ENCODE data around the gene SPATS2L.

Gene SPATS2L

DNA sequence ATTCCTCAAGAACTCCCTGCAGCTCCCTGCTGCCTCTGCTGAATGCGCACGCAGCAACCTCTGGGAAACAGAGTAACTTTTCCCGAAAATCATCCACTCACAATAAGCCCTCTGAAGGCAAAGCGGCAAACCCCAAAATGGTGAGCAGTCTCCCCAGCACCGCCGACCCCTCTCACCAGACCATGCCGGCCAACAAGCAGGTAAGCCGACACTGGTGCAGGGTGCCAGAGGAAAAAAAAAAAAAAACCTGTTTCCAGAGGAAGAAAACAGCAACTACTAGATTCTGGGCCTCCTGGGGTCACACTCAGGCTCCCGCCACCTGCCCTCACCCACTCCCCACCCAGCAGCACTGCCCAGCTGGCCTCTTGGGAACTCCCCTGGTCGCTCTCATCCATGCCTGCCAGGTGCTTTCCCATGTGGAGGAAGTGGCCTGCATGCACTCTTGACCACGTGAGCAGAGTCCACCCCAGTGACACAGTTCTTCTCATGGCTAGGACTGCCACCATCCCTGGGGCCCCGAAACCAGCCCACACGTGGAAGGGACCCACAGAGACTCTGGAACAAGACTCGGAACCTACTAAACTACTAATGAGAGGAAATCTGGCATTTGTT, 166.5 kb downstream of the SPATS2L start:
- DNase-seq: no peak

DNA sequence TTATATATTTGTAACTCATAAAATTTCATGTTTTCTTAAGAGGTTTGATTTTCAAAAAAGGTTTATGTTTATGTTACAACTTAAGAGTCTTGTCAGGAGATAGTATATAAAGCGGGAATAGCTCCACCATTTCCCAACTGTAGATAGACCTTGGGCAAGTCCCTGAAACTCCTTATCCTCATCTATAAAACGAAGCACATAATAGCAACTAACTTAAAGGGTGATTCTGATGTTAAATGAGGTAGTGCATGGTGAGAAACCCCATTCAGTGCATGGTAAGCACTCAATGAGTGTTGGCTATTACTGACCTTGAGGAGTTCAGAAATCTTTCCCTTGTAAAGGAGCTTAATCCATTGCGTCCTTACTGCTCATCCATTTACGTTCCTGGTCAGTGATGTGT, 169.3 kb downstream of the SPATS2L start:
- no peak for DNase-seq

DNA sequence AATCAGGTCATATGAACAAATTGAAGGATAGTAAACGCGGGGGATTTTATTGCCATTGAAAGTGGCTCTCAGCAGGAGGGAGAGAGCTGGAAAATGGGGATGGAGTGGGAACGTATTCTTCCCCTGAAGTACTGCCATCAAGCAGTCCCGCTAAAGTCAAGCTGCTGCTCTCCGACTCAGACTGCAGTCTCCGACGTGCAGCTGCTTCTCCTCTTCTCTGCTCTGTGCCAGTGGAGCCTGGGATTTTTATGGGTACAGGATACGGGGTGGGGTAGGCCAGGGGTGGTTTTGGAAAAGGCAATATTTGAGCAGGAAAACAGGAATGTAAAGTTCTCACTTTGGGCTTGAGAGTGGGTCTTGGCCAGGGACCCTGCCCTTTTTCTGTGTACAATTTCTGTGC, 170.3 kb downstream of the SPATS2L start:
- DNase-seq: peak; percentile 2 to 72 (median 37)

DNA sequence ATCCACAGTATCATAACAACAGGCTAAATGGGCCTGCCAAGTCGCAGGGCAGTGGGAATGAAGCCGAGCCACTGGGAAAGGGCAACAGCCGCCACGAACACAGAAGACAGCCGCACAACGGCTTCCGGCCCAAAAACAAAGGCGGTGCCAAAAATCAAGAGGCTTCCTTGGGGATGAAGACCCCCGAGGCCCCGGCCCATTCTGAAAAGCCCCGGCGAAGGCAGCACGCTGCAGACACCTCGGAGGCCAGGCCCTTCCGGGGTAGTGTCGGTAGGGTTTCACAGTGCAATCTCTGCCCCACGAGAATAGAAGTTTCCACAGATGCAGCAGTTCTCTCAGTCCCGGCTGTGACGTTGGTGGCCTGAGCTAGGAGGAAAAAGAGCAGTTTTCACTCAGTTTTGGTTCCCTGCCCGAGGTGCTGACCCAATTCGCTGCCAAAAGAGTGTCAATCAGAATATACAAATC, 171.2 kb downstream of the SPATS2L start:
- DNase-seq: no peak

DNA sequence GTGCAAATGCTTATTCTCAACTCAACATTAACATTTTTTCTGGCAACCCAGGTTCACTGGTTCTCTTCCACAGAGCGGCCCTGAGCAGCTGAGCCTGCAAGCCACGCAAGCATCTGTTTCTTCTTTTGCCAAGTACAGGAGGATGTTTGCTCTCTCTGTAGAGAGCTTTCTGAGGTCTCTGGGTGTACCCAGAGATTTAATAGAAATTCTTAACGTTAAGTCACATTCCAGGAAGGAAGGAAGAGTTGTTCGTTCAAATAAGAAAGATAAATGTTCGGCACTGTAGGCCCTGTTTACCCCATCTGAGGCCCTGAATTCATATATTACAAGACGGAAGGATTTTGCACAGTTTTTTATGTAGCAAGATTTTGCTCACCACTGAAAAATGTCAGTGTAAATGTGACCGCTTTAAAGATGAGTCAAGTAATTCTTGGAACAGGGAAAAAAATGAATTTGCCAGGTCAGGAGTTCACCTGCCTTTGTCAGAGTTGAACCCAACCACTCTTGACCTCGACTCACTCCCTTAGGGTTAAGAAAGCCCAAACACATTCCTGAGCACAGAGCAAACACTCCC, 173.3 kb downstream of the SPATS2L start:
- DNase-seq: no peak

DNA sequence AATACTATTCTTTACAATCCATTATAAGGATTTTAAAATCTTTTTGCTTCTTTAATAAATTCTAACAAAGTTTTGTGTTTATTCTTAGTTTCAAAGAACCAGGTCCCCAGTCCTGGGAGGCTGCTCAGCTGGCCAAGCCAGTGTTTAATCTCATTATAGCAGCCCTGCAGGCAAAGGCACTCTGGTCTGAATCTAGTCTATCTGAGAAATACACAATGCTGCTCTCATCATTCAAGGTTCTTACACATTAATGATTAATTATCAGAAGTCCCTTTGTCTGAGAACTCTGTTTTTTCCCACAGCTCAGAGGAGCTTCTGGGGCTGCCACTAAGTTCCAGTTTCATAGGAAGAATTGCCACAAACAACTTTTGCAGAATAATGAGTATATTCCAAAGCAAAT, 175.7 kb downstream of the SPATS2L start:
- no peak for DNase-seq

DNA sequence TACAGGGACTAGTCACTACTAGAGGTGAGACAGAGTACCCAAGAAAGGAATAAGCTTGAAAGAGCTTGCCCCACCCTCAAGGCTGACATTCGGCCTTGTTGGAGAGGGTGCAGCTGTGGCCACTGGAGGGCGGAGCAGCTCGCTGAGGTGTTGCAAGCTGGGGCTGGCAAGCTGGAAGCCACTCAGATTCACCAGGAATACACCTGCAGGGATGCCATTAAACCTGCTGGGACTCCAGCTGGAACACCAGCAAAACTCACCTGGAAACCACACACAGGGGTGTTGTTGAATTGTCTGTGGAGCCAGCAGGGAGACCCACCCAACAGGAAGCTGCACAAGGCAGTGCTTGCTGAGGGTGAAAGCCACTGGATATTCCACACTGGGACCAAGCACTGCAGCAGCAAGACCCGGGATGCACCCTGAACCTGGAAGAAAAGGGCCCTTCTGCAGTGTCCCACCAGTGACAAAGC, 177.3 kb downstream of the SPATS2L start:
- peak; percentile 34 to 68 (median 51) for DNase-seq

DNA sequence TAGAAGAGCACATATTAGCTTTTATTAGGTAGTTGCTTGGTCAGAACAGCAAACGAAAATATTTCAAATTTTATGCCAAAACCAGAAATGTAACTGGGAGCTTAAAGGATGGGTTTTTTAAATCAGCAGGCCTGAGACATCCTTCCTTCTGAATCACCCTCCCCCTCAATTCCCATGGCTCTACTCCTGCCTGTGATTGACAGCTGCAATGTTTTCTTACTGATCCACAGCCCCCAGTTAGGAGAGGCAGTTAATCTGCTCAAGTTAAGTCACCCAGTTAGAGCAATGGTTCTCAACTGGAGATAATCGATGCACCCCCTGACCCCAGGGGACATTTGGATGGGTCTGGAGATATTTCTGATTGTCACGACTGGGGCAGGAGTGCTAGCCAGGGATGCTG, 178.4 kb downstream of the SPATS2L start:
- DNase-seq: no peak

DNA sequence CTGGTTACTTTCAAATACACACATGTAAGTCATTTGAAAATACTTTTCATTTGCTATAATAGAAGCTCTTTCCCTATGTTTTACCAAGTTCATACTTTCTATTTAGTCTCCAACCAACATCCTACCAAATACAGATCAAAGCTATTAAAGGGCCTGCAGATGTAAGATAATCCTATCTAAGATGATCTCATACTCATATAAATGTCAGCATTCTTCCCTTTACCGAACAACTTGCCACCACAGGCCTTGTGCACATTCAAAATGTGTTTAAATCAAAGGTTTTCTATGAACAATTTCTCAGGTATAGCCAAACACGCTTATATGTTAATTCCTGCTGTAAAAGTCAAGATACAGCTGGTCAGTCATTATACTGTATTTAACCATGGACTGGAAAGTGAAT, 180.0 kb downstream of the SPATS2L start:
- DNase-seq: no peak

DNA sequence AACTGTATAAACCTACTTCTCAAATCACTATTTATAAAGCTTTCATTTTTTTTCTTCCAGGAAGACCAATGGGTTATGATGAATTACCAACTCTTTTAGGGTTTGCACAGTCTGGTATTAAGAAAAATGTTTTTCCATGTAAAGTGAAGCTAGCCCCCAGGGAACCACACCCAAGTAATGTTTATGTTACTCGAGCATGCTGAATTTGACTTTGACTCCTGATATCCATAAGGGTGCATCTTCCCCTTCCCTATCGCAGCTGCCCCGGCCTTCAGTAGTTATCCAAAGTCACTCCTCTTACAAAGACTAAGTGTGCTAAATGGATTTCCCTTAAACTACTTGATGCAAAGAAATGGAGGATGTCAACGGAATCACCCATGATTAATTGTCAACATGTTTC, 181.7 kb downstream of the SPATS2L start:
- DNase-seq: no peak

DNA sequence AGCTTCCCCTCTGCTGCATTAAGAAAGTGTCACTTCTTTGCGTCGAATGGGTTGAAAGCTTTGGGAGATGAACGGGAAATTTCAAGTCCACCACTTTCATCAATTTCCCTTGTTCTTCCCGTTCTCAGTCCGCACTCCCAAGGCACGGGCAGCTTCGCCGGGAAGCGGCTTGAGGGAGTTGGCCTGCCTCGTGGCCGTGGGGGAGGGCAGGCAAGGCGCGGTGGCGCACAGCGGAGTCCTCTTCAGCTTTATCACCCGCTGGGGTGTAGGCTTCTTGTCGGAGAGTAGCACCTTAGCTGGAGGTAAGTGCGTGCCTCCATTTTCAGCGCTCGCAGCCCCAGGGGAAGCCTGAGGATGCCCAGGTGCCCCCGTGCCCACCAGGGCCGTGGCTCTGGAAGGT, 183.5 kb downstream of the SPATS2L start:
- no peak for DNase-seq

DNA sequence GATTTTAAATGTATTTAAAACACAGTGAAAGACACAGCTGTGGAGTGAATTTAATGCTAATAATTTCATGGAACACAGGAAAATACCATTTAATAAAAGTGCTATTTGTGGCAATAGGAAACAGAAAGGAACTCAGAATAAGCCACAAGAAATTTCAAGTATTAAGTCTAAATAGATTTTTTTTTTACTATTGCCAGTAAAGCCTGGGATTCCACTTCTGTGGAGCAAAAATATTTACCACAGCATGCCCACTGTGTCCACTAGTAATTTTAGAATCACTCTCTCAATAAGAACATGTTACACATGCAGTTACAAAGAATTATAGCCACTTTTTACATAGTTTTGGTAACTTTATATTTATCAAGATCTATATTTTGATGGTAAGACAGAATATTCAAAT, 186.2 kb downstream of the SPATS2L start:
- DNase-seq: no peak

DNA sequence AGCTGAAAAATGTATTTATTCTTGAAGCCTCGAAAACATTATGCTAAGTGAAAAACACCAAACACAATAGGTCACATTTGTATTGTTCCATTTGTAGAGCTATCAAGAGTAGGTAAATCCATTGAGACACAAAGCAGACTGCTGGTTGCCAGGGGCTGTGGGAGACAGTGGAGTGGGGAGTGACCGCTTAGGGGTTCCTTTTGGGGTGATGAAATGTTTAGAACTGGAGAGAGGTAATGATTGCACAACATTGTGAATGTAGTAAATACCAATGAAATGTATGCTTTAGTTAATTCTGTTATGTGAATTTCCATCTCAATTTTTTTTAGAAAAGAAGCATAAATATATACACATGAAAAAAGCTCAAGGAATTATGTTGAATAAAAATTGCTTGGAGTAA, 187.6 kb downstream of the SPATS2L start:
- DNase-seq: no peak

DNA sequence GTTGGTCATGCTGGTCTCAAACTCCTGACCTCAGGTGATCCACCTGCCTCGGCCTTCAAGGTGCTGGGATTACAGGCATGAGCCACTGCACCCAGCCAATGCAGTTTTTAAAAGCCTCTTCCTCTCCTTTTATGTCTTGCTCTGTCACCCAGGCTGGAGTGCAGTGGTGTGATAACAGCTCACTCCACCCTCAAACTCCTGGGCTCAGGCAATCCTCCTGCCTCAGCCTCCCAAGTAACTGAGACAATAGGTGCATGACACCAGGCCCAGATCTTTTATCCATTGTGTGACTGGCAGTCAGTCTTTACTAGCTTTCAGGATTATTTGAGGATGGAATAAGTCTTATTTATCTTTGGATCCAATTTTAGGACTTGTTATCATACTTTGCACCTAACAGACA, 190.2 kb downstream of the SPATS2L start:
- DNase-seq: no peak

DNA sequence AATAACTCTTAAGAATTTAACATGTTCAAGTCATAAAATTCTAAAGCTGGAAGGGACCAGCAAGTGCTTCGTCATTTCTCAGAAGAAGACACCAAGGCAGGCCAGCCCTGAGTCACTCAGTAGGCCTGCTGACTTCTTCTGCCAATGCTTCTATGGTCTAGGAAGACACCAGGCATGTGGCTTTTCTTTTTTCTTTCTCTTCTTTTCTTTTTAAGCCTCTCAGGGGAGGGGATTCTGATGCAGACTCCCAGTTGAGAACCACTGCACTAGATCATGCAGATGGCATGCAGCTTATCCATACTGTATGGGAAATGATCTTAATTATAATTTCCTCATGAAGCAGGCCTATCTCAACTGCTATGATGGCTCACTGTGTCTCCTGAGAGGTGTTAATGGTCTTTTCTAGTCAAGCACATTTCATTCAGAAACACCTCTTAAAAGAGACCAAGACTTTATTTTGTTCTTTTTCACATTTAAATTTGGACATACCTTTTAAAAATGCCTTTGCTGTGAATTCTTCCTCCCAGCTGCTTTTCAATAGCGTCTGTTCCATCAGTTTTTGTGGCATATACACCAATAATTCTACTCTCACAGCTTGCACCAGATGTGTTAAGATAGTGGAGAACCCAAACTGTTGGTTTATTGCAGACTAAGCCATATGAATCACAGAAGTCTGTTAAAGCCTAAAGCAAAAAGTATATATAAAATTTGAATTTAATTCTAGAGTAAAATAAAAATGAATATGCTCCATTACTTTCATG, 192.1 kb downstream of the SPATS2L start:
- DNase-seq: no peak

DNA sequence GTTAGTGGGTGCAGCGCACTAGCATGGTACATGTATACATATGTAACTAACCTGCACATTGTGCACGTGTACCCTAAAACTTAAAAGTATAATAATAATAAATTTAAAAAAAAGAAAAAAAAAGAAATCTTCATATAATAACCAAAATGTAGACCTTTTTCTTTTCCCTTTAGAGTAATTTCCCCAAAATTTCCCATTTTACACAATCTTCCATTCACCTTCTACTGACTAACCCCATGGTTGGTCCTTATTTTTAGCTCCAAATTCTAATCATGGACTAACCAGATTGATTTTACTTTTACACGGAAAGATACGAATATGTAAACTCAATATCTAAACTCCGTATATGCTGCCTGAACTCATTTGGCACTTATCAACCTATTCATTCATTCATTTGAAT, 195.7 kb downstream of the SPATS2L start:
- DNase-seq: no peak

DNA sequence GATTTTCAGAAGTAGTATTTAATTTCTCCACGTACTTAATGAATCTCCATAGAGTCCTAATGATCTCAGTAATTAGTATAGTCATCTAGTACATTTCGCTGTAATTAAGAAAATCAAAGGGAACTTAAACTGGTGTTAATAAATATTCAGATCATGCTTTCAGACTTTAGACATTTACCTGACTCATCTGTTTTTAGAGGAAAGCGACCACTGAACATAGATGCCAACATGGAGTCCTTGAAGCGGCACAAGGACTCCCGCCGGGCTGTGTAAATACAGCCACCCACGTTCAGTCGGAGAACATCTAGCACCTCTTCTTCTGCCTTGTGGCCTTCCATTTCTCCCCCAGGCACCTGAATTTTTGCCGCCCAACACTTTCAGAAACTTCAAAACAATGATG, 200.2 kb downstream of the SPATS2L start:
- DNase-seq: no peak

DNA sequence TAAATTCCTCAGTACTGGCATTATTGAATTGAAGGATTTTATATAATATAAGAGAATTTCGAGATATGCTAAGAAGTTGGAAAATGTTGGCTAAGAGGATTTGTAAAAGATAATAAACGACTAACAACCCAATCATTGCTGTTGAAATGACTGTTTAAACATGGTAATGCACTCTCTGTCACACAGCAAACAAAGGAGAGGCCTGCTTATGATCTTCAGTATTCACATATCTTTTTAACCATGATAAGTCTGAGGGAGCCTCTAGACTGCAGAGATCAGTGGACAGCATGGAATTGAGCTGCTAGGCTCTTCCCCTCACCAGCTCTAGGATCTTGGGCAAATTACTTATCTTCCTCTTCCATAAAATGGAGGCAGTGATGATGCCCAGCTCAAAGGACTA, 200.7 kb downstream of the SPATS2L start:
- DNase-seq: no peak

DNA sequence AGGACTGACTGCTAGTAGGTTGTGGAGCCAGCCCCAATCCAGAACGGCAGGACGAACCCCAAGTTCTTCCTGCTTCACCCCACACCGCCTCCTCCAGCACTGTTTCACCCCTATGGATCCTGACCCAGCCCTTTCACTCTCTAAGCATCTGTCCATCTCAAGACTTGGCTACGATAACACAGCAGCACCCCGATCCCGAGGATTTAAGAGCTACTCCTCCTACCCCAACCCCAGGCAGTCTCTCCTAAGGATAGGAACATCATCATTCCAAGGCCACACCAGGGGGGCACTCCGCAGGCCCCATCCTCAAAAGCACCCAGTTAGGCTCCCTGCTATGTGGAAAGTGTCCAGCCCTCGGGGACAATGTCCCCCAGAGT, 202.7 kb downstream of the SPATS2L start:
- no peak for DNase-seq

DNA sequence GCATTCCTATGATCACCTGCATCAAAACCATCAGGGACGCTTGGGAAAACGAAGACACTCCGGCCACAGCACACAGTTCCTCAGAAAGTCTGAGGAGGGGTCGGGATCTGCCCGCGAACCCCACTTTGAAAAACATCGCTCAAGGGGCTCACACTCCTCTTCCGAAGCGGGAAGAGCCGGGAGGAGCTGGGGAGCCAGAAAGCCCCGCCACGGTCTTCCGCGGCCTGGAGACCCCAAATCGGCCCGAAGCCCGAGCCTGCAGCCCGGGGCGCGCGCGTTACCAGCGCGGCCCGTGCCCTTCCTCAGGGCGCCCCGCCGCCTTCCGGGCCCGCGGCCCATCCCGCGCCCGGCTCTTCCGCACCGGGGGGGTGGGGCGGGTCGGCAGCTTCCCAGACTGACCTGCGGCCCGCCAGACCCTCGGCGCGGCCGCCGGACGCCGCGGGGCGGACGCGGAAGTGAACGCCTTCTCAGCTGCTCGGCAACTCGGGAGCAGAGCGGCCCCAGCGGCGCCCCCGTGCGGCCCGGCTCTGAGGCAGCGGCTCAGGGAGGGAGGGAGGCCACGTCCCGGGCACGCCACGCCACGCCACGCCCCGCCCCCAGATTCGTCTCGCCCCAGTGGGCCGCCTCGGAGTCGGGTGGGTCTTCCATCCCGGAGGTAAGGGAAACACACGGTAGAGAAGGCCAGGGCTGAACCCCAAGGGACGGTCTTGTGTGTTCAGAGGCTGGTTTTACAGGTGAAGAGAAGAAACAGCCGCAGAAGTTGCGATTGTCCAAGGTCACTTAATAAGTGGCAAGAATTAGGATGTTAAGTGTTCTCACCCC, 203.3 kb downstream of the SPATS2L start, which contains the start of gene KCTD18:
KCTD18 (minus strand) TSS at position 457 of the 822 bp plus-strand sequence. CDS start 3,052 bp downstream, outside the sequence.
- DNase-seq: peak; percentile 76 to 88 (median 87)

DNA sequence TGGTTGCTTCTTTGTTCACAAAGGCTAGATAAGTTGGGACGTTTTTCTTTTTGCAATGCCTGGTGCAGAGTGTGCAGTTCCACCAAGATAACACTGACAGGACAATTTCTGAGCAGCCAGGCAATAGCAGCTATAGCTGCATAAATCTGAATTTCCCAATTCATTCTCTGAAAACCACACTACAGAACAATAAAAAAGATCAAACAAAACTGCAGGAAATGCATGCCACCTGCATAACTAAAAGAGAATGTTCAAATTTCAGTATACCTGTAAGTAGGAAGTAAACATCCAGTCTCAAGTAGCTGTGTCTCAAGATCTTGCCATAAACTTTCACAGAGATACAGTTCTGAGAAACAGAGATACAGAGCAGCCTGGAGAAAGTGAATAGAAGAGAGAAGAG, 208.7 kb downstream of the SPATS2L start:
- DNase-seq: no peak

DNA sequence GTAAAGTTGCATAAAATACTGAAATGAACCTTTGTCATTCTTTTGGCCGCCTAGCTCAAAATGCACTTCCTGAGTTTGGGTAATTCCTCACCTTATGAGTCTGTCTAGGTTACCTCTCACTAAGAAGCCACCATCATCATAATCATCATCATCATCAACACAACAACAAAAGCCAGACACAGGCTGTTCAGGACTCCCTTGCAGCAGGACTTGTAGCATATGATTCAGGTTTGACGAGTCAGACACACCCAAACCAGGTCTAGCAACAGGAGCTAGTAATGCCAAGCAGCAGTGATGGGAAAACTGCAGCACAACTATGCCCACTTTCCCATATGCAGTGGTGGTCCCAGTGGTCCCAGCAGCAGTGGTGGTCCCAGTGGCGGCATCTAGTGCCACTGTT, 216.7 kb downstream of the SPATS2L start:
- no peak for DNase-seq

DNA sequence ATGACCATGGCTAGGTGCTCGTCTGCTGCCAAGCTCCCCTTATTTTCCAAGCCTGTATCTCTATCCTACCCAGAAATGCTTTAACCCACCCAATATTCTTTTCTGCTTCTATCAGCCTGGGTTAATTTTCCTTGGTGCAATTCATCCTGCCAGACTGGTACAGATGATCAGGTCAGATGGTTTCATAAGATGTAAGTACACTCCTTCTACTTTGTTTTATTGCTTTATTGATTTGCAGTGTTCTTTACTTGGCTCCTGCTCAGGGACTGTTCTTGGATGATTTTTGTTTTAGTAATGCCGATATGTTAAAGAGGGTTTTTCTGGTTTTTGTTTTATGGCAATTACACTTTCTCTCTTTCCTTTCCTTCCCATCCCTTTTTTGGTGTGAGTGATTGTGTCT, 217.1 kb downstream of the SPATS2L start:
- DNase-seq: no peak

All from NCI-H1417 (cell line).